ENCODE data around the gene AGXT2. TPM values are rescaled to one million over a fixed set of nuclear protein-coding genes. Genes with fewer than 3 reads are reported as not detected.

Gene AGXT2
- polyA plus RNA-seq (2013), result not detected

DNA sequence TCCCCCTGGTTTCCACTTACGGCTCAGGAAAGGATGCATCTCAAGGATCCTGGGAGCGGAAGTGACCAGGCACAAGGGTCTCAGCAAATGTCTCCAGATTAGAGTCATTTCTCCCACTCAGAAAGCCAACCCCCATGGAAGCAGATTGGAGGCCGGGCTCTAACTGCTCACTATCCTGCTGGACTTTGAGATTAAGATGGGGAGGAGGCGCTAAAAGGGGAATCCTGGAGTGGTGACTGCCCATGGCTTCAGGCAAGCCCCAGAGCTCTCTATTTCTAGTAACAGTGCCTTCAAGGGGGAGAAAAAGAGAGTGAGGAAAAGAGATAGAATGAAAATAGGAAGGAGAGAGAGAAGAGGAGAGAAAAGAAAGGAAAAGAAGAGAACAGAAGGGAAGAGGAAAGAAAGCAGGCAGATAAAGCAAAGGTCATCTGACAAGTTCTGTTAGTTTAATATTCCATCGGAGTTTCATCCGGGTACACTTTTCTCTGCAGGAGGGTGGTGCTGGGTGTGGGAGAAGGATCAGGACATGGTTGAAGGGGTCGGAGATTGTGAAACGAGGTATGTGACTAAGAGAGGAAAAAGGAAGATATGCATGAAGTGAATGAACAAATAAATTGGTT, at the start of gene AGXT2:
AGXT2 (minus strand) TSS at position 165 of the 620 bp plus-strand sequence; CDS start at position 108, 57 bp downstream.
- WGBS (ENCODE audit: insufficient coverage), result 91% methylated on average over 8 of the region's 8 CpGs
- H3K9me3 ChIP-seq (ENCODE audit: control extremely low read depth in 1 of 5, control insufficient read depth in 4 of 5, insufficient read depth in 2 of 5, low read depth in 1 of 5, low read length in 4 of 5), result no peaks in the 10 kb centered on the region
- no peak for DNase-seq
- CTCF ChIA-PET, result no interaction called here
- POLR2A ChIA-PET, result no interaction called here
- peaks cover 0 to 3% (median 3%) of the 10 kb centered on the region in 5 experiments for H3K27me3 ChIP-seq (replicated peaks in 2 of 5; ENCODE audit: control insufficient read depth in 4 of 5, insufficient read depth in 5 of 5, low read length in 4 of 5)
- no peaks in the 10 kb centered on the region for H3K4me1 ChIP-seq (ENCODE audit: control extremely low read depth in 1 of 4, control insufficient read depth in 4 of 4, insufficient read depth in 4 of 4, low read length in 3 of 4)
- H3K4me3 ChIP-seq (ENCODE audit: control insufficient read depth in 1 of 7, extremely low read depth in 1 of 7, insufficient read depth in 4 of 7, low read depth in 2 of 7, low read length in 6 of 7), result no peak within 1 kb of the TSS
- H3K27ac ChIP-seq (ENCODE audit: insufficient read depth in 1 of 2, low read depth in 1 of 2, low read length in 2 of 2, poor library complexity in 1 of 2, severe bottlenecking in 2 of 2), result no peak within 1 kb of the TSS
- no peaks in the 10 kb centered on the region for H3K36me3 ChIP-seq (ENCODE audit: control insufficient read depth in 4 of 4, insufficient read depth in 4 of 4, low read length in 3 of 4)

DNA sequence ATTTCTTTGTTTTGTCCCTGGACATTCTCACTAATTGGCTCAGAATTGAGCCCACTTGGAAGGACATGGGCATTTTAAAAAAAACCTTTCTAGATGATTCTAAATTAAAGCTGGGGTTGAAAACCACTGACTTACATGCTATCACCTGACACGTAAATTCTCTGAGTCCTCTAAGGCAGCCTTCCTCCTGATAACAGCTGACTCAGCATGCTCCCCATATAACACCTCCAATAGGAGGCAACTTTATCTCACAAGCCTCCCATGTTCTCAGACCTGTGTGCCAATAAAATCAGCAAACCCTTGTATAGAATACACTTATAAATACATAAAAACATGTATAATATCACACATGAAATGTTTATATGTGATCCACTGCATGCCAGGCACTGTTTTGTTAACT, 49.2 kb upstream of the AGXT2 start:
- ChIA-PET POLR2A (no interaction called here), CTCF (interaction anchor here (0.7 kb wide), 1 partner anchor 828 kb away, joined by 3 read pairs; no protein-coding TSS in a partner anchor)
- no peaks in the 10 kb centered on the region for H3K4me1 ChIP-seq (ENCODE audit: control extremely low read depth in 1 of 4, control insufficient read depth in 4 of 4, insufficient read depth in 4 of 4, low read length in 3 of 4)
- WGBS (ENCODE audit: insufficient coverage), result 89% methylated on average over 1 of the region's 1 CpG
- H3K4me3 ChIP-seq (ENCODE audit: control insufficient read depth in 1 of 7, extremely low read depth in 1 of 7, insufficient read depth in 4 of 7, low read depth in 2 of 7, low read length in 6 of 7), result no peak overlapping the region
- H3K27ac ChIP-seq (ENCODE audit: insufficient read depth in 1 of 2, low read depth in 1 of 2, low read length in 2 of 2, poor library complexity in 1 of 2, severe bottlenecking in 2 of 2), result no peak overlapping the region
- no peak for DNase-seq
- H3K9me3 ChIP-seq (ENCODE audit: control extremely low read depth in 1 of 5, control insufficient read depth in 4 of 5, insufficient read depth in 2 of 5, low read depth in 1 of 5, low read length in 4 of 5), result no peaks in the 10 kb centered on the region
- H3K36me3 ChIP-seq (ENCODE audit: control insufficient read depth in 4 of 4, insufficient read depth in 4 of 4, low read length in 3 of 4), result no peaks in the 10 kb centered on the region
- peaks cover 0 to 3% (median 0%) of the 10 kb centered on the region in 5 experiments for H3K27me3 ChIP-seq (replicated peaks in 2 of 5; ENCODE audit: control insufficient read depth in 4 of 5, insufficient read depth in 5 of 5, low read length in 4 of 5)

GRCh38 chr5:35096216-35096615, 48.5 kb upstream of the AGXT2 start:
- Histone ChIP-seq H3K4me3 (ENCODE audit: control insufficient read depth in 1 of 7, extremely low read depth in 1 of 7, insufficient read depth in 4 of 7, low read depth in 2 of 7, low read length in 6 of 7) (no peak overlapping the region), H3K36me3 (ENCODE audit: control insufficient read depth in 4 of 4, insufficient read depth in 4 of 4, low read length in 3 of 4) (no peaks in the 10 kb centered on the region), H3K27ac (ENCODE audit: insufficient read depth in 1 of 2, low read depth in 1 of 2, low read length in 2 of 2, poor library complexity in 1 of 2, severe bottlenecking in 2 of 2) (no peak overlapping the region), H3K27me3 (replicated peaks in 2 of 5; ENCODE audit: control insufficient read depth in 4 of 5, insufficient read depth in 5 of 5, low read length in 4 of 5) (peaks cover 0 to 3% (median 0%) of the 10 kb centered on the region in 5 experiments), H3K9me3 (ENCODE audit: control extremely low read depth in 1 of 5, control insufficient read depth in 4 of 5, insufficient read depth in 2 of 5, low read depth in 1 of 5, low read length in 4 of 5) (no peaks in the 10 kb centered on the region), H3K4me1 (ENCODE audit: control extremely low read depth in 1 of 4, control insufficient read depth in 4 of 4, insufficient read depth in 4 of 4, low read length in 3 of 4) (no peaks in the 10 kb centered on the region)
- DNase-seq, result no peak
- WGBS (ENCODE audit: insufficient coverage), result 50% methylated on average over 2 of the region's 3 CpGs
- ChIA-PET POLR2A (no interaction called here), CTCF (no interaction called here)

DNA sequence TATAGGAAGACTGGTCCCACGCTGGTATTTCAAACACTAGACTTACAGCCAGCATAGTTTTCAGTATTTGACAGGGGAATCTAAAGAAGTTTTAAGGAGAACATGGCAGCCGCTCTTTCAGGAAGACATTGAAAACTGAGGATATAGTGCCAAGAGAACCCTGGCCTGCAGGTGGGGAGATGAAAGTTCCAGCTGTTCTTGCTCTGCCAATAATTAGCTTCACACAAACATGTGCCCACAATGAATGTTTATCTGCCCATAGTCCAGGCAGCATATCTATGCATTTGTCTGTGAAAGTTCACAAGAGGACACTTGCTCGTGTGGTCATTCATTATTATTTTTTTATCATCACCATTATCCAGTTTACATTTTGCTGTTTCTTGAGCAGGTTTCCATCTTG, 47.6 kb upstream of the AGXT2 start:
- no peaks in the 10 kb centered on the region for H3K36me3 ChIP-seq (ENCODE audit: control insufficient read depth in 4 of 4, insufficient read depth in 4 of 4, low read length in 3 of 4)
- H3K27ac ChIP-seq (ENCODE audit: insufficient read depth in 1 of 2, low read depth in 1 of 2, low read length in 2 of 2, poor library complexity in 1 of 2, severe bottlenecking in 2 of 2), result no peak overlapping the region
- no peaks in the 10 kb centered on the region for H3K9me3 ChIP-seq (ENCODE audit: control extremely low read depth in 1 of 5, control insufficient read depth in 4 of 5, insufficient read depth in 2 of 5, low read depth in 1 of 5, low read length in 4 of 5)
- CTCF ChIA-PET, result interaction anchor here (1.5 kb wide), 1 partner anchor 341 kb away, joined by 4 read pairs; no protein-coding TSS in a partner anchor
- POLR2A ChIA-PET, result no interaction called here
- no peaks in the 10 kb centered on the region for H3K4me1 ChIP-seq (ENCODE audit: control extremely low read depth in 1 of 4, control insufficient read depth in 4 of 4, insufficient read depth in 4 of 4, low read length in 3 of 4)
- 100% methylated on average over 3 of the region's 3 CpGs for WGBS (ENCODE audit: insufficient coverage)
- no peak overlapping the region for H3K4me3 ChIP-seq (ENCODE audit: control insufficient read depth in 1 of 7, extremely low read depth in 1 of 7, insufficient read depth in 4 of 7, low read depth in 2 of 7, low read length in 6 of 7)
- H3K27me3 ChIP-seq (replicated peaks in 2 of 5; ENCODE audit: control insufficient read depth in 4 of 5, insufficient read depth in 5 of 5, low read length in 4 of 5), result peaks cover 0 to 3% (median 0%) of the 10 kb centered on the region in 5 experiments
- no peak for DNase-seq

GRCh38 chr5:35094948-35095347, 47.2 kb upstream of the AGXT2 start:
- H3K27me3 ChIP-seq (replicated peaks in 2 of 5; ENCODE audit: control insufficient read depth in 4 of 5, insufficient read depth in 5 of 5, low read length in 4 of 5), result peaks cover 0 to 3% (median 0%) of the 10 kb centered on the region in 5 experiments
- no peak overlapping the region for H3K27ac ChIP-seq (ENCODE audit: insufficient read depth in 1 of 2, low read depth in 1 of 2, low read length in 2 of 2, poor library complexity in 1 of 2, severe bottlenecking in 2 of 2)
- DNase-seq, result no peak
- CTCF ChIA-PET, result interaction anchor here (1.5 kb wide), 1 partner anchor 342 kb away, joined by 4 read pairs; no protein-coding TSS in a partner anchor
- no peaks in the 10 kb centered on the region for H3K9me3 ChIP-seq (ENCODE audit: control extremely low read depth in 1 of 5, control insufficient read depth in 4 of 5, insufficient read depth in 2 of 5, low read depth in 1 of 5, low read length in 4 of 5)
- POLR2A ChIA-PET, result no interaction called here
- no peaks in the 10 kb centered on the region for H3K36me3 ChIP-seq (ENCODE audit: control insufficient read depth in 4 of 4, insufficient read depth in 4 of 4, low read length in 3 of 4)
- WGBS (ENCODE audit: insufficient coverage), result 94% methylated on average over 3 of the region's 3 CpGs
- no peak overlapping the region for H3K4me3 ChIP-seq (ENCODE audit: control insufficient read depth in 1 of 7, extremely low read depth in 1 of 7, insufficient read depth in 4 of 7, low read depth in 2 of 7, low read length in 6 of 7)
- no peaks in the 10 kb centered on the region for H3K4me1 ChIP-seq (ENCODE audit: control extremely low read depth in 1 of 4, control insufficient read depth in 4 of 4, insufficient read depth in 4 of 4, low read length in 3 of 4)

DNA sequence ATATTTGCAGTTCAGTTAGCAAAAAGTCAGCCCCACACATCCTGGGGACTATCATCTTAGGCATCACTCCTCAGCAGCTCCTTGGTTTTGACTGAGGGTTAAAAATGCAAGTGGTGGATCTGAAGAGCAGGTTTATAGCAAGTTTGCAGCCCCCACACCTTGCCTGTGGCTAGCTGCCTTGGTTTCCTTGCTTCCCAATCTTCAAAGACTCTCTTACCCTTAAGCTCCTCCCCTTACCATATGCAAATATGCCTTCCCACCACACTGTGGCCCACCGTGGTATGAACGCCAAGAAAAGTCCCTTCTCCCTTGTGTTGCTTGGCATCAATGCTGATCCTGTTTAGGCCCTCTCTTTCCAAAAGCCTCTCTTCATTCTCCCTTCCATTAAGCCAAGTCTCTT, 45.0 kb upstream of the AGXT2 start:
- no peaks in the 10 kb centered on the region for H3K4me1 ChIP-seq (ENCODE audit: control extremely low read depth in 1 of 4, control insufficient read depth in 4 of 4, insufficient read depth in 4 of 4, low read length in 3 of 4)
- no peaks in the 10 kb centered on the region for H3K36me3 ChIP-seq (ENCODE audit: control insufficient read depth in 4 of 4, insufficient read depth in 4 of 4, low read length in 3 of 4)
- no peak overlapping the region for H3K4me3 ChIP-seq (ENCODE audit: control insufficient read depth in 1 of 7, extremely low read depth in 1 of 7, insufficient read depth in 4 of 7, low read depth in 2 of 7, low read length in 6 of 7)
- WGBS (ENCODE audit: insufficient coverage), result 88% methylated on average over 2 of the region's 2 CpGs
- CTCF ChIA-PET, result interaction anchor here (0.9 to 1.0 kb wide), 2 partner anchors 558 to 831 kb away, joined by 3 read pairs; no protein-coding TSS in a partner anchor
- no peak for DNase-seq
- peaks cover 0 to under 1% (median 0%) of the 10 kb centered on the region in 5 experiments for H3K27me3 ChIP-seq (replicated peaks in 2 of 5; ENCODE audit: control insufficient read depth in 4 of 5, insufficient read depth in 5 of 5, low read length in 4 of 5)
- no peak overlapping the region for H3K27ac ChIP-seq (ENCODE audit: insufficient read depth in 1 of 2, low read depth in 1 of 2, low read length in 2 of 2, poor library complexity in 1 of 2, severe bottlenecking in 2 of 2)
- no peaks in the 10 kb centered on the region for H3K9me3 ChIP-seq (ENCODE audit: control extremely low read depth in 1 of 5, control insufficient read depth in 4 of 5, insufficient read depth in 2 of 5, low read depth in 1 of 5, low read length in 4 of 5)
- POLR2A ChIA-PET, result no interaction called here

DNA sequence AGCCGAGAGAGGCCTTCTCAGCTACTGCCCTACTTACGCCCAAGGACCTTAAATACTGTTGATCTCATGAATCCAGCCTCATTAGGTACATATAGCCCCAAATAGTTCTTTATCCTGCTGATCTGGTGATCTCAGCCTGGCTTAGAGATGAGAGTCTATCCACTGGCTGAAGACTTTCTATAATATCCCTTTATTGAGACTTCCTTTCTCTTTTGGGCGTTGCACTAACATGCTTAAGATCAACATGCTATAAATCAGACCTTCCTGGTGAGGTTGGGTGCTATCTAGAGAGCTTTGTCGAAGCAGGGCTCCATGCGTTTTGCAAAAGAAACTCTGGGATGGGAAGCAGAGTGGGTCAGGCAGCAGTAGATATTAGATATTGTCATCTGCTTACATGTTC, 44.0 kb upstream of the AGXT2 start:
- 100% methylated on average over 1 of the region's 5 CpGs for WGBS (ENCODE audit: insufficient coverage)
- DNase-seq, result no peak
- Histone ChIP-seq H3K4me3 (ENCODE audit: control insufficient read depth in 1 of 7, extremely low read depth in 1 of 7, insufficient read depth in 4 of 7, low read depth in 2 of 7, low read length in 6 of 7) (no peak overlapping the region), H3K9me3 (ENCODE audit: control extremely low read depth in 1 of 5, control insufficient read depth in 4 of 5, insufficient read depth in 2 of 5, low read depth in 1 of 5, low read length in 4 of 5) (no peaks in the 10 kb centered on the region), H3K27me3 (replicated peaks in 2 of 5; ENCODE audit: control insufficient read depth in 4 of 5, insufficient read depth in 5 of 5, low read length in 4 of 5) (peaks cover 0 to 2% (median 0%) of the 10 kb centered on the region in 5 experiments), H3K27ac (ENCODE audit: insufficient read depth in 1 of 2, low read depth in 1 of 2, low read length in 2 of 2, poor library complexity in 1 of 2, severe bottlenecking in 2 of 2) (no peak overlapping the region), H3K4me1 (ENCODE audit: control extremely low read depth in 1 of 4, control insufficient read depth in 4 of 4, insufficient read depth in 4 of 4, low read length in 3 of 4) (no peaks in the 10 kb centered on the region), H3K36me3 (ENCODE audit: control insufficient read depth in 4 of 4, insufficient read depth in 4 of 4, low read length in 3 of 4) (no peaks in the 10 kb centered on the region)
- CTCF ChIA-PET, result interaction anchor here (1.0 kb wide), 1 partner anchor 835 kb away, joined by 3 read pairs; no protein-coding TSS in a partner anchor
- POLR2A ChIA-PET, result no interaction called here
